ENCODE results near the gene RER1.
"Not testable (repeated sequence)": the region's sequence is repeated elsewhere in the genome, so short reads cannot be mapped to it uniquely, and the experiment has no call there.

The RER1 gene

DNA sequence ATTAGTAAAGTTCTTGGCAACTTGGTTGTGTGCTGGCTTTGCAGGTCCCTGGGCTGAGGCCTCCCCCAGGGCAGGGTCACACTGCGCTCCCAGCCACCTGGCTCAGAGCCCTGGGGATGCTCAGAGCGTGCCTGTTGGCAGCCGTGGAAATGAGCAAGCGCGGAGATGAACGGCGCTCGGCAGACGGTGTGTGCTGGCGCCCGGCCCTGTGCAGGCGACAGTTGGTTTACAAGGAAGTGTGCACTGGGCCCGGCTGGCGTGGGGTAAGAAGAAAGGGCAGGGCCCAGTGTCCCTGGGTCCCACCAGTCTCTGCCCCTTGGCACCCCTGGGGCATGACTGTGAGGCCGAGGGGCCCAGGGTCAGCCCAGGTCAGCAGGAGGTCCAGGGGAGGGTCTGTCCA is 46.4 kb downstream of the RER1 start:
- H3K27me3 ChIP-seq (ENCODE audit: control insufficient read depth in 1 of 2, insufficient read depth in 2 of 2, low read length in 2 of 2): peaks cover 3 to 32% of the 10 kb centered on the region in 2 donors
- H3K4me1 ChIP-seq (ENCODE audit: insufficient read depth, low read length): no peaks in the 10 kb centered on the region
- H3K27ac ChIP-seq (ENCODE audit: low read depth, low read length): no peak overlapping the region
- H3K9me3 ChIP-seq (ENCODE audit: low read length): no peaks in the 10 kb centered on the region
- H3K4me3 ChIP-seq (ENCODE audit: low read depth in 1 of 2, low read length in 2 of 2): no peak overlapping the region
- H3K36me3 ChIP-seq (ENCODE audit: insufficient read depth, low read length): no peaks in the 10 kb centered on the region
- no peak overlapping the region for H3K9ac ChIP-seq (ENCODE audit: low read length)

GRCh38 chr1:2438641-2439040 is 47.0 kb downstream of the RER1 start:
- Histone ChIP-seq H3K27ac (ENCODE audit: low read depth, low read length) (no peak overlapping the region), H3K36me3 (ENCODE audit: insufficient read depth, low read length) (no peaks in the 10 kb centered on the region), H3K27me3 (ENCODE audit: control insufficient read depth in 1 of 2, insufficient read depth in 2 of 2, low read length in 2 of 2) (peaks cover 4 to 30% of the 10 kb centered on the region in 2 donors), H3K9me3 (ENCODE audit: low read length) (no peaks in the 10 kb centered on the region), H3K4me1 (ENCODE audit: insufficient read depth, low read length) (no peaks in the 10 kb centered on the region), H3K4me3 (ENCODE audit: low read depth in 1 of 2, low read length in 2 of 2) (no peak overlapping the region), H3K9ac (ENCODE audit: low read length) (no peak overlapping the region)

DNA sequence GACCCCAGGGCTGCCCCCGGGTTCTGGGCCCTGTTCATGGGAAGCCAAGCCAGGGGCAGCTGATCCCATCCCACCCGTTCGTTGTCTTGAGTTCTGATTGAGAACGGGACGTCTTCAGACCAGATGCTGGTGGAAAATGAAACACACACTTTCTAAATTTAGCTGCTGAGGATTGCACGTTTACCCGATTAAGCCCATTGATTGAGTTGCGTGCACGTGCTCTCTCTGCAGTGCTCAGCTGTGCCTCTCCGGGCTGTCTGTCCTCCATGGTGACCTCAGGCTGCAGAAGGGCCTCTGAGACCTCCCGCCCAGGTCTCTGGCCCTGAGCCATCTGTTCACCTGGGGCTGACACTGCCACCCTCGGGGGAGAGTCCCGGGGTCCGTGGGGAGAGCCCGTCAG is 47.7 kb downstream of the RER1 start:
- no peak overlapping the region for H3K27ac ChIP-seq (ENCODE audit: low read depth, low read length)
- H3K27me3 ChIP-seq (ENCODE audit: control insufficient read depth in 1 of 2, insufficient read depth in 2 of 2, low read length in 2 of 2): peaks cover 4 to 27% of the 10 kb centered on the region in 2 donors
- no peaks in the 10 kb centered on the region for H3K4me1 ChIP-seq (ENCODE audit: insufficient read depth, low read length)
- no peaks in the 10 kb centered on the region for H3K36me3 ChIP-seq (ENCODE audit: insufficient read depth, low read length)
- no peak overlapping the region for H3K9ac ChIP-seq (ENCODE audit: low read length)
- H3K4me3 ChIP-seq (ENCODE audit: low read depth in 1 of 2, low read length in 2 of 2): no peak overlapping the region
- H3K9me3 ChIP-seq (ENCODE audit: low read length): no peaks in the 10 kb centered on the region

- not testable (repeated sequence) for H3K9me3 ChIP-seq (ENCODE audit: low read length); H3K27ac ChIP-seq (ENCODE audit: low read depth, low read length); H3K4me3 ChIP-seq (ENCODE audit: low read depth in 1 of 2, low read length in 2 of 2); H3K36me3 ChIP-seq (ENCODE audit: insufficient read depth, low read length); H3K9ac ChIP-seq (ENCODE audit: low read length); H3K4me1 ChIP-seq (ENCODE audit: insufficient read depth, low read length)
- peaks cover 4 to 25% of the 10 kb centered on the region in 2 donors for H3K27me3 ChIP-seq (ENCODE audit: control insufficient read depth in 1 of 2, insufficient read depth in 2 of 2, low read length in 2 of 2)
These were observed 48.7 kb downstream of the RER1 start for GRCh38 chr1:2440346-2440745.

- no peak overlapping the region for H3K9ac ChIP-seq (ENCODE audit: low read length)
- no peaks in the 10 kb centered on the region for H3K9me3 ChIP-seq (ENCODE audit: low read length)
- peaks cover 4 to 35% of the 10 kb centered on the region in 2 donors for H3K27me3 ChIP-seq (ENCODE audit: control insufficient read depth in 1 of 2, insufficient read depth in 2 of 2, low read length in 2 of 2)
- no peaks in the 10 kb centered on the region for H3K36me3 ChIP-seq (ENCODE audit: insufficient read depth, low read length)
- no peak overlapping the region for H3K27ac ChIP-seq (ENCODE audit: low read depth, low read length)
- no peak overlapping the region for H3K4me3 ChIP-seq (ENCODE audit: low read depth in 1 of 2, low read length in 2 of 2)
- H3K4me1 ChIP-seq (ENCODE audit: insufficient read depth, low read length): no peaks in the 10 kb centered on the region
These were observed 50.1 kb downstream of the RER1 start for GRCh38 chr1:2441746-2442145.

DNA sequence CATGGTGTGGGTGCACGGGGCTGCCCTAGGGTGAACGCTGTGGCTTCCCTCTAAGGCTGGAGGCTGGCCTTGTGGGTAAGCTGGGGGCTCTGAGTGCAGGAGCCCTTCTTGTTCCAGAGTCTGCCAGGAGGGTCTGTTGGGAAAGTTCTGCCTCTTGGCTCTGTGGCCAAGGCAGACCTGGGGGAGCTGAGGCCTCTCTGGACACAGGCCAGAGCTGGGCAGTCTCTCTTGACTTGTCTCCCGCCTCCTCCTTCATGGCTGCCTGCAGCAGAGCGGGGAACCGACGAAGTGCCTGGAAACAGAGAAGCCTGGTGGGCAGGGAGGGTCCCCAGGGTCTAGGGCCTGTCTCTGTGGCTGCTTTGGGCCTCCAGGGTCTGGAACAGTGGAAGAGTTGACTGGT is 51.0 kb downstream of the RER1 start:
- Histone ChIP-seq H3K4me3 (ENCODE audit: low read depth in 1 of 2, low read length in 2 of 2) (no peak overlapping the region), H3K27me3 (ENCODE audit: control insufficient read depth in 1 of 2, insufficient read depth in 2 of 2, low read length in 2 of 2) (peaks cover 4 to 38% of the 10 kb centered on the region in 2 donors), H3K36me3 (ENCODE audit: insufficient read depth, low read length) (no peaks in the 10 kb centered on the region), H3K27ac (ENCODE audit: low read depth, low read length) (no peak overlapping the region), H3K9me3 (ENCODE audit: low read length) (no peaks in the 10 kb centered on the region), H3K9ac (ENCODE audit: low read length) (no peak overlapping the region), H3K4me1 (ENCODE audit: insufficient read depth, low read length) (no peaks in the 10 kb centered on the region)

DNA sequence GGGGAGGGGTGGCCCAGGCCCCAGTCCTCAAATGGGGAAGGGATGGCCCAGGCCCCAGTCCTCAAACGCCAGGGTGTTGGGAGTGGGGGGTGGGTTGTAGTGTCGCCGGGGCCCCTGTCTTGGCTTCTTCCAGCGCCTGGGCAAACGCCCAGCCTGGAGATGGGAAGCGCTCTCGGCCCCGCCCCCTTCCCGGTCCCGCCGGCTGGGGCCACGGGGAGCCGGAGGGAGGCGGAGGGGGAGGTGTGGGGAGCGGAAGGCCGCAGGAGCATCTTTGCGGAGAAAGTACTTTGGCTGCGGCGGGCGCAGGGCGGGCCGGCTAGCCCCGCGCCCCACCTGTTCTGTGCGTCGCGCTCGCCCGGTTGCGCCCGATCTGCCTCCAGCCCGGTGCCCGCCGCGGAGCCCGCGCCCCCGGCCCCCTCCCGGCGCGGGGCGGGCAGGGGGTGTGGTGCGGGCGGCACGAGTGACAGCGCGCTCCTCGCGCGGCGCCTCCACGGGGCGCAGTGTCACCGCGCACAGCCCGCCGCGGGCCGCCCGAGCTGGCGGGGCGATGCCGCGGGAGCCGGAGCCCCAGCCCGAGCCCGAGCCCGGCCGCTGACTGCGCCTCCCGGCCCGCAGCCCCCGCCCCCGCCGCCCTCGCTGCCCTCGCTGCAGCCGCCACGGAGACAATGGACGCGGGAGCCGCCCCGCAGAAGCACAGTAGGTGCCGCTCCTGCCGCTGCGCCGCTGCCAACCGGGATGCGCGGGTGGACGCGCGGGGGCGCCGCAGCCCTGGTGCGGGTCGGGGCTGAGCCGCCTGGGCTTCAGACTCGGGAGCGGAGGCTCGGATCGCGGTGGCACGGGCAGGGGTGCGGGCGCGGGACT is 51.9 kb downstream of the RER1 start:
- Histone ChIP-seq H3K27me3 (ENCODE audit: control insufficient read depth in 1 of 2, insufficient read depth in 2 of 2, low read length in 2 of 2) (peaks cover 4 to 38% of the 10 kb centered on the region in 2 donors), H3K27ac (ENCODE audit: low read depth, low read length) (no peak overlapping the region), H3K4me1 (ENCODE audit: insufficient read depth, low read length) (no peaks in the 10 kb centered on the region), H3K36me3 (ENCODE audit: insufficient read depth, low read length) (no peaks in the 10 kb centered on the region), H3K4me3 (ENCODE audit: low read depth in 1 of 2, low read length in 2 of 2) (no peak overlapping the region), H3K9ac (ENCODE audit: low read length) (no peak overlapping the region), H3K9me3 (ENCODE audit: low read length) (no peaks in the 10 kb centered on the region)

DNA sequence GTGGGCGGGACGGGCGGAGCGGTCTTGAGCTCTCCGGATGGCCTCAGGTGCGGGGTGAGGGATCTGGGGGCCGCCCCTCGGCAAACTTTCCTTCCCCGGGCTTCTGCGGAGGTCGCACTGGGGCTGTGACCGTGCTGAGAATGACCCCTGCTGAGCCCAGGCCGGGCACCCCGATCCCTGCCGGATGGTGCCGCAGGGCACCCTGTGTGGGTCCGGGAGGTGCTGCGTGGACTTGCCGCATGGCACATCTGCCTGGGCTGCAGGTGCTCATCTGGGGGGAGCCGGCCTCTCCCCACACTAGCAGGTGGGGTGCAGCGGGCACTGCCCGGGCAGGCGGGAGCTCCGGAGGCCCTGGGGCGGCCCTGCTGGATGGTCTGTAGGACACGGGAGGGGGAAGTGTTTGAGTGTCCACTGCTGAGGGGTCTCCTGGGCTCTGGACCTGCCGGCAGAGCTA is 52.5 kb downstream of the RER1 start:
- Histone ChIP-seq H3K36me3 (ENCODE audit: insufficient read depth, low read length) (no peaks in the 10 kb centered on the region), H3K4me1 (ENCODE audit: insufficient read depth, low read length) (no peaks in the 10 kb centered on the region), H3K9me3 (ENCODE audit: low read length) (no peaks in the 10 kb centered on the region), H3K27me3 (ENCODE audit: control insufficient read depth in 1 of 2, insufficient read depth in 2 of 2, low read length in 2 of 2) (peaks cover 4 to 38% of the 10 kb centered on the region in 2 donors), H3K4me3 (ENCODE audit: low read depth in 1 of 2, low read length in 2 of 2) (no peak overlapping the region), H3K9ac (ENCODE audit: low read length) (no peak overlapping the region), H3K27ac (ENCODE audit: low read depth, low read length) (no peak overlapping the region)

- no peak overlapping the region for H3K27ac ChIP-seq (ENCODE audit: low read depth, low read length)
- no peak overlapping the region for H3K4me3 ChIP-seq (ENCODE audit: low read depth in 1 of 2, low read length in 2 of 2)
- no peak overlapping the region for H3K9ac ChIP-seq (ENCODE audit: low read length)
- no peaks in the 10 kb centered on the region for H3K4me1 ChIP-seq (ENCODE audit: insufficient read depth, low read length)
- H3K9me3 ChIP-seq (ENCODE audit: low read length): no peaks in the 10 kb centered on the region
- no peaks in the 10 kb centered on the region for H3K36me3 ChIP-seq (ENCODE audit: insufficient read depth, low read length)
- H3K27me3 ChIP-seq (ENCODE audit: control insufficient read depth in 1 of 2, insufficient read depth in 2 of 2, low read length in 2 of 2): peaks cover 4 to 45% of the 10 kb centered on the region in 2 donors
These were observed 53.7 kb downstream of the RER1 start for GRCh38 chr1:2445162-2445822.

DNA sequence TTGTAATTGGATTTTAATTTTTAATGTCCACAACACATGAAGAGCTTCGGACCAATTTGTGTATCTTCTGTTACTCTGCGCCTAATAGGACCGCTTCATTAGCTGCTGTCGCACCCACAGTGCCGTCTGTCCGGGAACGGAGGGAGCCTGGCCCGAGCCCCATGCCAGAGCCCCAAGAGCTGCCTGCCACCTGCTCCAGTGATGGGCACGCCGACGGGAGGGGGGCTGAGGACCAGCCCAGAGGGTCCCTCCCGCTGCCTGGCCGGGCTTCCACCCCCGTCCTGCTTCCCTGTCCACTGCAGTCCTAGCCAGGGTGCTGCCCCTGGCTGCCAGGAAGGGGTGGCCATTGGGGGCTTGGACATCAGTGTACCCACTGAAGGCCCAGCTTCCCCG is 54.2 kb downstream of the RER1 start:
- Histone ChIP-seq H3K9me3 (ENCODE audit: low read length) (no peaks in the 10 kb centered on the region), H3K4me1 (ENCODE audit: insufficient read depth, low read length) (no peaks in the 10 kb centered on the region), H3K27ac (ENCODE audit: low read depth, low read length) (no peak overlapping the region), H3K9ac (ENCODE audit: low read length) (no peak overlapping the region), H3K36me3 (ENCODE audit: insufficient read depth, low read length) (no peaks in the 10 kb centered on the region), H3K27me3 (ENCODE audit: control insufficient read depth in 1 of 2, insufficient read depth in 2 of 2, low read length in 2 of 2) (peaks cover 4 to 45% of the 10 kb centered on the region in 2 donors), H3K4me3 (ENCODE audit: low read depth in 1 of 2, low read length in 2 of 2) (no peak overlapping the region)

- H3K9me3 ChIP-seq (ENCODE audit: low read length): no peaks in the 10 kb centered on the region
- peaks cover 4 to 51% of the 10 kb centered on the region in 2 donors for H3K27me3 ChIP-seq (ENCODE audit: control insufficient read depth in 1 of 2, insufficient read depth in 2 of 2, low read length in 2 of 2)
- H3K36me3 ChIP-seq (ENCODE audit: insufficient read depth, low read length): no peaks in the 10 kb centered on the region
- H3K4me1 ChIP-seq (ENCODE audit: insufficient read depth, low read length): no peaks in the 10 kb centered on the region
- no peak overlapping the region for H3K9ac ChIP-seq (ENCODE audit: low read length)
- no peak overlapping the region for H3K27ac ChIP-seq (ENCODE audit: low read depth, low read length)
- no peak overlapping the region for H3K4me3 ChIP-seq (ENCODE audit: low read depth in 1 of 2, low read length in 2 of 2)
These were observed 54.8 kb downstream of the RER1 start for GRCh38 chr1:2446394-2446793.
